RWPE2 (cell line): ENCODE results near the gene MOB2.
A peak's percentile ranks its signal among the peaks of the same experiment; 100 is the strongest.

Experiments used
- ATAC-seq: fragments of 200-7000 bp; cut with Tn5 transposase; 3 replicates; pipeline ENCODE4 v1.9.1; 2021; ENCODE audit warnings: low read depth
- DNase-seq: peaks from one replicate; pipeline ENCODE4 v3.0.0-alpha.2; 2020; ENCODE audit warnings: low spot score
- H3K27ac ChIP-seq: fragments of 450-650 bp; 2 replicates; pipeline ENCODE4 v1.5.1; 2017; ENCODE audit warnings: mild to moderate bottlenecking; ENCODE audit not compliant: poor library complexity, severe bottlenecking
- H3K27me3 ChIP-seq: fragments of 250-450 bp; sonication (Bioruptor Pico); 2 replicates; pipeline ENCODE4 v1.5.1; 2021; ENCODE audit warnings: mild to moderate bottlenecking, moderate library complexity; ENCODE audit not compliant: insufficient read depth, poor library complexity, severe bottlenecking
- H3K36me3 ChIP-seq: fragments of 250-450 bp; sonication (Bioruptor Pico); 2 replicates; pipeline ENCODE4 v1.5.1; 2020; ENCODE audit warnings: low read depth, mild to moderate bottlenecking, moderate library complexity
- H3K4me1 ChIP-seq: fragments of 250-450 bp; sonication (Bioruptor Pico); 2 replicates; pipeline ENCODE4 v1.5.1; 2021; ENCODE audit warnings: mild to moderate bottlenecking, moderate library complexity; ENCODE audit not compliant: insufficient read depth, poor library complexity, severe bottlenecking
- H3K4me3 ChIP-seq: fragments of 250-450 bp; sonication (Bioruptor Pico); 2 replicates; pipeline ENCODE4 v1.5.1; 2021; ENCODE audit warnings: mild to moderate bottlenecking, moderate library complexity; ENCODE audit not compliant: severe bottlenecking
- H3K9me3 ChIP-seq: fragments of 250-450 bp; sonication (Bioruptor Pico); 2 replicates; pipeline ENCODE4 v1.5.1; 2021; ENCODE audit warnings: mild to moderate bottlenecking, moderate library complexity; ENCODE audit not compliant: severe bottlenecking
- TF ChIP-seq, protein P1 (sequence below): fragments of 450-650 bp; IDR thresholded peaks from one replicate; pipeline ENCODE4 v1.5.1; 2017; ENCODE audit warnings: mild to moderate bottlenecking, moderate library complexity; ENCODE audit not compliant: poor library complexity, severe bottlenecking

The MOB2 gene

GRCh38 chr11:1450344-1450875 is 36.2 kb downstream of the MOB2 start:
- Histone ChIP-seq H3K27ac (no peak overlapping the region), H3K9me3 (no peaks in the 10 kb centered on the region), H3K4me1 (no peaks in the 10 kb centered on the region), H3K4me3 (no peak overlapping the region), H3K27me3 (no peaks in the 10 kb centered on the region), H3K36me3 (no peaks in the 10 kb centered on the region)
- peak; percentile 38; the same call in 2 of the 3 replicates for ATAC-seq
- TF ChIP-seq, protein P1, sequence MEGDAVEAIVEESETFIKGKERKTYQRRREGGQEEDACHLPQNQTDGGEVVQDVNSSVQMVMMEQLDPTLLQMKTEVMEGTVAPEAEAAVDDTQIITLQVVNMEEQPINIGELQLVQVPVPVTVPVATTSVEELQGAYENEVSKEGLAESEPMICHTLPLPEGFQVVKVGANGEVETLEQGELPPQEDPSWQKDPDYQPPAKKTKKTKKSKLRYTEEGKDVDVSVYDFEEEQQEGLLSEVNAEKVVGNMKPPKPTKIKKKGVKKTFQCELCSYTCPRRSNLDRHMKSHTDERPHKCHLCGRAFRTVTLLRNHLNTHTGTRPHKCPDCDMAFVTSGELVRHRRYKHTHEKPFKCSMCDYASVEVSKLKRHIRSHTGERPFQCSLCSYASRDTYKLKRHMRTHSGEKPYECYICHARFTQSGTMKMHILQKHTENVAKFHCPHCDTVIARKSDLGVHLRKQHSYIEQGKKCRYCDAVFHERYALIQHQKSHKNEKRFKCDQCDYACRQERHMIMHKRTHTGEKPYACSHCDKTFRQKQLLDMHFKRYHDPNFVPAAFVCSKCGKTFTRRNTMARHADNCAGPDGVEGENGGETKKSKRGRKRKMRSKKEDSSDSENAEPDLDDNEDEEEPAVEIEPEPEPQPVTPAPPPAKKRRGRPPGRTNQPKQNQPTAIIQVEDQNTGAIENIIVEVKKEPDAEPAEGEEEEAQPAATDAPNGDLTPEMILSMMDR, result no peak
- no peak for DNase-seq

DNA sequence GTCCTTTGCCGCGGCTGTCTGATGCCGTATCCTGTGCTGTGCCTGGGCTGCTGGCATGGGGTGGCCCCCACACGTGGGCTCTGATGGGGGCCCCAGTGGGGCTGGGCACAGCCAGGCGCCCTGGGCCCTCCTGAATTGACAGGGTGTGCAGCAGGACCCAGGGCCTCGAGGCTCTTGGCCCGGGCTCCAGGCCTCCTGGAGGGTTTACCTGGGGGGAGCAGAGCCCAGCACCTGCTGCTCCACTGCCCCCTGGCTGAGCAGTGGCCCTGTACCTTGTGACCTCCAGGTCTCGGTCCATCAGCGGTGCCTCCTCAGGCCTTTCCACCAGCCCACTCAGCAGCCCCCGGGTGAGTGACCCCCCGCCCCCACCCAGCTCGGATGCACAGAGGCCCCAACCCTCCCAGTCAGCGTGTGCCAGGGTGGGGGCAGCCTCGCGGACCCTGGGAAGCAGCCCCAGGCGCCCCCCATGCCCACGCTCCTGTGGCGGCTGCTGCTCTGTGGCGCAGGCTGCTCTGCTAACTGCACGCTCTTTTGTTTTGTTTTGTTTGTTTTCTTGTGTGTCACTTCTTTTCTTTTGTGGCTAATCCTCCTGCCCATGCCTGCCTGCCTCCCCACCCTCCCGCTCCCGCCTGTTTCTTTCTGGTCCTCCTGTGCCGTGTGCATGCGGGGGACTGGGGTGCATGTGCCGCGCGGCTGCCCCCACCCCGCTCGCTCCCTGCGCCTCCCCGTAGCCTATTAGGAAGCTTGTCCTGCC is 36.9 kb downstream of the MOB2 start:
- Histone ChIP-seq H3K4me1 (no peaks in the 10 kb centered on the region), H3K27me3 (no peaks in the 10 kb centered on the region), H3K36me3 (no peaks in the 10 kb centered on the region), H3K27ac (no peak overlapping the region), H3K9me3 (no peaks in the 10 kb centered on the region), H3K4me3 (no peak overlapping the region)
- TF ChIP-seq, protein P1, result no peak
- DNase-seq (no peak), ATAC-seq (no peak)

DNA sequence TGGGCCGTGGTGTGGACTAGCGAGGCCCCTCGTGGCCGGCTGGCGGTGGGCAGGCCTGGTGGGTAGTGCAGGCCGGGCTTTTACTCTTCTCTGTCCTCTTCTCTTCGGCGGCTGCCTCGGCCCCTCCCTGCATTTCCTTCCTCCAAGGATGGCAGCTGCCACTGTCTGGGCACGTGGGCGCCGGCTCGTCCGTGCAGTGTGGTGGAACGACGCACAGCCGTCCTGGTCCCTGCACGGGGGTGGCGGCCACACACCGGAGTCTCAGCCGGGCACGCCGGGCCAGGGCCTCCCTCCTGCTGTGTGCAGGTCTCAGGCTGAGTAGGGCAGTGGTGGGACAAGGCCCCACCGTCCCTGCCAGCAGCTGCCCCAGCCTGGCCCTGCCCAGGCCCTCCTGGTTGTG is 37.7 kb downstream of the MOB2 start:
- H3K9me3 ChIP-seq, result no peaks in the 10 kb centered on the region
- no peak overlapping the region for H3K27ac ChIP-seq
- H3K36me3 ChIP-seq, result no peaks in the 10 kb centered on the region
- no peaks in the 10 kb centered on the region for H3K27me3 ChIP-seq
- no peak overlapping the region for H3K4me3 ChIP-seq
- DNase-seq (no peak), ATAC-seq (no peak)
- no peaks in the 10 kb centered on the region for H3K4me1 ChIP-seq
- TF ChIP-seq, protein P1, result no peak

- no peak overlapping the region for H3K4me3 ChIP-seq
- TF ChIP-seq, protein P1, result no peak
- H3K4me1 ChIP-seq, result no peaks in the 10 kb centered on the region
- ATAC-seq (no peak), DNase-seq (no peak)
- no peaks in the 10 kb centered on the region for H3K27me3 ChIP-seq
- no peaks in the 10 kb centered on the region for H3K36me3 ChIP-seq
- H3K9me3 ChIP-seq, result no peaks in the 10 kb centered on the region
- H3K27ac ChIP-seq, result no peak overlapping the region
Measured at GRCh38 chr11:1447845-1448825, 38.4 kb downstream of the MOB2 start.
